ENCODE data around the gene CGN.

DNA sequence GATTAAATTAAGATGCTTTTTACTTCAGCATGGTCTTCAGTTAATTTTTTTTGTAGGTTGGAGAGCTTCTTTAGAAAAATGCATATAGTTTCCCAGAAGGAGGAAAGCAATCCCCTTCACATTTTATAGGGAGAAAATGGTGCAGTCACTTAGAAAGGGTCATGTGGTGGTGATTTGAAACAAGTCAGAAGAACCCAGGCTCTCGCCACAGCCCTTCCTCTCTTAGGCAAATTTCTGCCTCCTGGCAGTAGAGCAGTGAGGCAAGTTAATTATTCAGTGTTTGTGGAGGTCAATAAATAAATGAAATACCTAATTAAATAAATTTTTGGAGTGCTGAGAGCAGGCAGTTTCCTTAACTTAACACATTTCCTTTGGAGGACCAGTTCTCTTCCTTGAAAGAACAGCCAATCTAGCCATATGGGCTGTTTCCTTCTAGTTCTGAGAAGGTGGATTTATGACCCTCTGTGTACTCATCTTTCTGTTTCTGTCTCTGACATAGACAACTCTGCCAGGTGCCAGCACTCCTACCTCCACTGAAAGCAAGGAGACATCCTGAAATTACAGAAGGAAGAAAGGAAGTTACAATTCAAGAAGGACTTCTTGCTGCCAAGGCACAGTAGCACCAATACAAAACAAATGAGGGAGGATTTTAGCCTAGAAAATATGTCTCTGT is 32.9 kb upstream of the CGN start:
- no peak for TF ChIP-seq CBFB (CRISPR knock-in tag; IDR thresholded peaks at IDR 0.05)
- TF ChIP-seq JUND (CRISPR knock-in tag; IDR thresholded peaks at IDR 0.05): no peak
- TF ChIP-seq IRF2 (CRISPR knock-in tag; IDR thresholded peaks at IDR 0.05): no peak
- TF ChIP-seq, protein P1, sequence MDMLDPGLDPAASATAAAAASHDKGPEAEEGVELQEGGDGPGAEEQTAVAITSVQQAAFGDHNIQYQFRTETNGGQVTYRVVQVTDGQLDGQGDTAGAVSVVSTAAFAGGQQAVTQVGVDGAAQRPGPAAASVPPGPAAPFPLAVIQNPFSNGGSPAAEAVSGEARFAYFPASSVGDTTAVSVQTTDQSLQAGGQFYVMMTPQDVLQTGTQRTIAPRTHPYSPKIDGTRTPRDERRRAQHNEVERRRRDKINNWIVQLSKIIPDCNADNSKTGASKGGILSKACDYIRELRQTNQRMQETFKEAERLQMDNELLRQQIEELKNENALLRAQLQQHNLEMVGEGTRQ (IDR thresholded peaks at IDR 0.05; ENCODE audit: low read depth, low read length): no peak
- TF ChIP-seq, protein P1 (CRISPR knock-in tag; IDR thresholded peaks at IDR 0.05; ENCODE audit: borderline replicate concordance): no peak
- TF ChIP-seq ZBTB3 (CRISPR knock-in tag; IDR thresholded peaks at IDR 0.05; ENCODE audit: borderline replicate concordance, low read depth): no peak
- TF ChIP-seq ZNF350 (CRISPR knock-in tag; IDR thresholded peaks at IDR 0.05; ENCODE audit: borderline replicate concordance, low read depth): no peak
- no peak for TF ChIP-seq HCFC1 (IDR thresholded peaks at IDR 0.05; ENCODE audit: low read depth, low read length)
- no peak for TF ChIP-seq ELF4 (CRISPR knock-in tag; IDR thresholded peaks at IDR 0.05; ENCODE audit: borderline replicate concordance)
- no peak for TF ChIP-seq CEBPB (IDR thresholded peaks at IDR 0.05; ENCODE audit: borderline replicate concordance, low read depth, low read length)
- no peak for TF ChIP-seq KLF15 (CRISPR knock-in tag; IDR thresholded peaks at IDR 0.05; ENCODE audit: borderline replicate concordance)
